Pons (tissue), 1 donor: Measurements from ENCODE around the gene MYCL.
A peak's percentile ranks its signal among the peaks of the same experiment; 100 is the strongest.

ENCODE experiments used
- DNase-seq: peaks from one replicate; pipeline ENCODE4 v3.0.0-alpha.2; 2016; ENCODE audit warnings: low spot score

Gene MYCL, protein sequence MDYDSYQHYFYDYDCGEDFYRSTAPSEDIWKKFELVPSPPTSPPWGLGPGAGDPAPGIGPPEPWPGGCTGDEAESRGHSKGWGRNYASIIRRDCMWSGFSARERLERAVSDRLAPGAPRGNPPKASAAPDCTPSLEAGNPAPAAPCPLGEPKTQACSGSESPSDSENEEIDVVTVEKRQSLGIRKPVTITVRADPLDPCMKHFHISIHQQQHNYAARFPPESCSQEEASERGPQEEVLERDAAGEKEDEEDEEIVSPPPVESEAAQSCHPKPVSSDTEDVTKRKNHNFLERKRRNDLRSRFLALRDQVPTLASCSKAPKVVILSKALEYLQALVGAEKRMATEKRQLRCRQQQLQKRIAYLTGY

GRCh38 chr1:39901714-39902459 is at the start of gene MYCL:
Gene MYCL, minus strand, starts transcription at chr1:39901917. Its CDS starts 483 bp downstream, at chr1:39901434.
- DNase-seq: peak; percentile 65

GRCh38 chr1:39949891-39950290 is 48.2 kb upstream of the MYCL start:
- DNase-seq: no peak

GRCh38 chr1:39947260-39947659 is 45.5 kb upstream of the MYCL start:
- no peak for DNase-seq

DNA sequence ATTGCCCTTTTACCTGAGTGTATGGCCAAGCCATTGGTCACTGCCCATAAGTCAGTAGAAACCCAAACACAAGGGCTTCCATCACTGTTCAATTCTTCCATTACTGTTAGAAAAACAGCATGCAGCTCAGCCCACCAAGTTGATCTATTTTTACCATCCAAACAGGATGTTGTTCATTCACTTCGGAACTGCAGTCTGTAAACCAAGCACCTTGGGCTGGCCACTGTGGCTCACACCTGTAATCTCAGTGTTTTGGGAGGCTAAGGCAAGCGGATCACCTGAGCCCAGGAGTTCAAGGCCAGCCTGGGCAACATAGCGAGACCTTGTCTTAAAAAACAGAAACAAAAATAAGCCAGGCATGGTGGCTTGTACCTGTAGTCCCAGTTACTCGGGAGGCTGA is 44.5 kb upstream of the MYCL start:
- no peak for DNase-seq

- DNase-seq: no peak
These were observed 42.8 kb upstream of the MYCL start for GRCh38 chr1:39944410-39945112.

DNA sequence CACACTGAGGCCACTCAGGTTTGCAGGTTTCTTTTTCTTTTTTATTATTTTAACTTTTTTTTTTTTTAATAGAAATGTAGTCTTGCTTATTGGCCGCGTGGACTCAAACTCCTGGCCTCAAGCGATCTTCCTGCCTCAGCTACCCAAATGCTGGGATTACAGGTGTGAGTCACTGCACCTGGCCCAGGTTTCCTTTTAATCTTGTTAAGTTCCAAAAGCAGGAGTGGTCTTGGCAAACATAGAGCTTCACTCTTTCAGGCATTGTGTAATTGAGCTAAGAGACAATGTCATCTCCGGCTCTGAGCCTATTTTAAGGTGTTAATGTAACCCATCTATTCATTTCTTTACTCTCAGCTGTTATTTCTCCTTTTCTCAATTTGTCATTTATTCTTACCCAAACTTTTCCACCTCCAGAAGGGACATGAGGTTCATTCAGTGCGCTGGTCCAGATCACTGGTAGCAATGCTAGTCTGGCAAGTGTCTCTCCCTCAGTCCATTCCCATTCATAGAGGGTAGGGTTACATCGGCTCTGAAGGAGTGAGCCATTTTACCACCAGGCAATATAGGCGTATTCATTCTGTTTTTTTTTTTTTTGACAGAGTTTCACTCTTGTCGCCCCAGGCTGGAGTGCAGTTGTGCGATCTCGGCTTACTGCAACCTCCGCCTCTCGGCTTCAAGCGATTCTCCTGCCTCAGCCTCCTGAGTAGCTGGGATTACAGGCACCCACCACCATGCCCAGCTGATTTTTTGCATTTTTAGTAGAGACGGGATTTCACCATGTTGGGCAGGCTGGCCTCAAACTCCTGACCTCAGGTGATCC is 42.0 kb upstream of the MYCL start:
- no peak for DNase-seq

- no peak for DNase-seq
These were observed 39.5 kb upstream of the MYCL start for GRCh38 chr1:39940980-39941871.

DNA sequence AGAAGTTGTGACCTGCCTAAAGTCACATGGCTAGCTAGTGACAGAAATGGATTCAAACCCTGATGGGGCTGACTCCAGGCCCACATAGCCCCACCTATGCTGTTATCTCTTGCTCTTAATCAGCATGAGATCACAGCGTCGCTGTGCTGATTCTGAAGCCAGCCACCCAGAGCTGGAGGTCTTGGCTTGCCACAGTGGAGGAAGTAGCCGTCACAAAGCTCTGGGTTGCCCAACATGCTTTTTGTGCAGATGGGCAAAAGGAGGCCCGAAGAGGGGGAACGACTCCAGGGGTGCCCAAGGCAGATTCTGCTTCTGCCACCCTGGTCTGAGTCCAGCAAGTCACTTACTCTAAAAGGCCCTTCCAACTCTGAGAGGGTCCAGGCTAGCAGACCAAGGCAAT is 38.5 kb upstream of the MYCL start:
- DNase-seq: peak; percentile 46

DNA sequence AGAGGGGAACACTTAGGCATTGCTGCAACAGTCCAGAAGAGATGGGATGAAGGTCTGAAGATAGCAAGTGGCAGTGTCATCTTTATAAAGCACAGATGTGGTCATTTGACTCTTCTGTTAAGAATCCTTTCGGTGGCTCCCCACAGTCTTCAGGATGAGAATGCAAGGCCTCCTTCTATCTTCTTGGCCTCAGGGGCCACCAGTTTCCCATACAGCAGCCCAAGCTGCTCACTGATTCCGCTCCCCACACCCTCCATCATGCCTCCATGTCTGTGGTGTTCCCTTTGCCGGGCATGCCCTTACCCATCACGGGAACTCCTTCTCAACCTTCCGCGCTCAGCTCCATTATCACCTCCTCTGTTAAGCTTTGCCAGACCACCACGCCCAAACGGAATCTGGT is 37.1 kb upstream of the MYCL start:
- DNase-seq: no peak

DNA sequence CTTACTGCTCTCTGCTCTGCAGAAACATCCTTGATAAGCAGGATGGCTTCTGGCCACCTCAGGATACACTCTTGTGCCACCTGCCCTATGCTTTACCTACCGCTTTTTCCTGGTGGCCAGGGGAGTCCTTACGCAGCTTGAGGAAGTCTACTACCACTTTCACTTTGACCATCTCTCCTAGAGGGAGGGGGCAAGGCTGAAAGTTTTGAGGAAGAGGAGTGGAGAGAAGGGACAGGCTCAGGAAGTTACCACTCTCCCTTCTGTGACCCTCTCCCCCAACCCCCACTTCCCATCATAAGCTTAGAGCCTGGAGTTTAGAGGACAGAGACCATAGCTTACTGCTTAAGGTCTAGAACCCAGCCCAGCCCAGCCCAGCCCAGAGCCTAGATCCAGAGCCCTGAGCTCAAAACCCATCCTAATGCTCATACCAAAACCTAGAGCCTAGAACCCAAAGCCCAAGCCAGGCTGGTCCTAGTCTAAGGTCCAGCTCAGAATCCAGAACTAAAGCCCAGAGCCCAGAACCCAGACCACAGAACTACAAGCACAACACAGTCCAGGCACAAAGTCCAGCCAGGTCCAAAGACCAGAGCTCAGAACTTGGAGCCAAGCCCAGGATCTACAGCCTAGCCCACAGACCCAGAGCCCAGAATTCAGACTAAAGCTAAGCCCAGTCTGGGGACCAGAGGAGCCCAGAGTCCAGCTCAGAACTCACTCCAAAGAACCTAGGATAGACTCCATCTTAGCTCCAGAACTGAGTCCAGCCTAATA is 35.2 kb upstream of the MYCL start:
- DNase-seq: peak; percentile 83

- peak; percentile 81 for DNase-seq
These were observed 32.5 kb upstream of the MYCL start for GRCh38 chr1:39933956-39934941.

DNA sequence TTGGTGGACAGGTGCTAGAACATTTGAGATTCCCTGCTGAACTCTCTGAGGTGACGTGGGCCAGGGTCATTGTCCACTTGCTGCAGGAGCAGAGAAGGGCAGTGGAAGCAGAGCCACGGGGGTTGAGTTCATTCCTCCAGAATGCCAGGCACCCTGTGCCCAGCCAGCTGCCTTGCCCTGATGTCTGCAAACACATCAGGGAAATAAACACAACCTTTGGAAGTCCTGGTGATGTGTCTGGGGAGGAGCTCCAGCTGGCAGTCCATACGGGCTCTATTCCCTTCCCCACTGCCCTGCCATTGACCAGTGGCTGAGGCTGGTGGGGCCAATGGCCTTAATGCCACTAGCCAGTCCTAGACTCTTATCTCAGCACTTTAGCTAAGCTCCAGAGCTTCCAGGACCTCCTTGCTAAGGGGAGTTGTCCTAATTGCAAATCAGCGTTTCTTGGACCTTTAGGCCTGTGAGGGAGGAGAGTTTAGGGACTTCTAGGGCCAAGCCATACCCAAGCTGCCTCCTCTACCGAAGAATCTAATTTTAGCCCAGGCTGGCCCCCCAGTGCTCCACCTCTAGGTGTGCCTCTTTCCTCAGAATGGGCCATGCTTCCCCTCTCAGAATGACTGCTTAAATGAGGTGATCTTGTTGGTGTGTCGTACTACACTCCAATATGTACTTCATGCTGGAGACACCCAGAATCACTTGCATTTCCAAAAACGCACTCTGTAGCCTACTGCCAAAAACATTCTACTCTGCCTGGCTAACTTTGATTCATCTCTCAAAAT is 27.3 kb upstream of the MYCL start:
- DNase-seq: no peak

GRCh38 chr1:39927538-39927937 is 25.8 kb upstream of the MYCL start:
- DNase-seq: no peak

GRCh38 chr1:39926820-39927219 is 25.1 kb upstream of the MYCL start:
- no peak for DNase-seq

- no peak for DNase-seq
These were observed 24.7 kb upstream of the MYCL start for GRCh38 chr1:39926343-39926793.

DNA sequence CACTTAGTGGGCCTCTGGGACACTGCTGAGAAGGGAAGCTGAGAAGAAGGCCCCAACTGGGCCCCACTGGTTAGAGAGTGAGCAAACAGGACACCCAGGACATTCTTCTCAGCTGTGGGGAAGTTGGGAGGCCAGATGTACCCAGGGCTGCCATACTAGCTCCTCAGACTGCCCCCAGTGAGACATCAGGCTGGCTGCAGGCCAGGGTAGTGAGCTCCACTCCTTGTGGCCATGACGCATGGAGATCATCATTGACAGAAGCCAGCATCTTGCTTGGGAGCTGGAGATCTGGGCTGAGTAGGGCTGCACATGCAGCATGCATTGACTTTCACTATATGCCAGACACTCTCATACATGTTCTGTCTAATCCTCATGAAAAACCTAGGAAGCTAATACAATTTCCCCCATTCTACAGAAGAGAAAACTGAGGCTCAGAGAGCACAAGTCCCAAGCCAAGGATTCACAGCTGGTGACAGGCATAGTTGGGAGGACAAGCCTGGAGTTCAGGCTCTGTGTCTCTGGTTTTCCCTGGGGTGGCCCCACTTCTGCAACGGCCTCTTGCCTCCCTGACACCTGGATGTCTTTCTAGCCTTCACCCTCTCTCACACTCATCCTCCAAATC is 24.1 kb upstream of the MYCL start:
- no peak for DNase-seq

DNA sequence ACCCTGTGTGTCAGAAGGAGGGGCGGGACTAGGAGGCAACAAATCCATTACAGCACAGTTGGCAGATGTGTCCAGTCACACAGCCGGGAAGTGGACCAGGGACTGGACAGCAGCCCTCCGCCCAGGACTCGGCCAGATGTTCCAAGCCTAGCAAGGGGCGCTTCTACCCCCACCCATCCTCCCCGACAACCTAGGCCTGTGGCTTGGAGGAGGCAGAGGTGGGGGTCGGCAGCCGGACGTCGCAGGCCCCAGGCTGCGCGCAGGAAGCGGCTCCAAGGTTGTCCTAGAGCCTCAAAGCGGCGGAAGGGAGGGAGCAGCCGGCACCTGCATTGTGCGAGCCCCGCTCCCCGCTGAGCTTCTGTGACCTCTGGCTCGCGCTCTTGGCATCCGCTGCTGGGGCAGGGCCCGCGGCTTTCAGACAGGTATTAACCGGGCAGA is 20.6 kb upstream of the MYCL start:
- DNase-seq: no peak
